ENCODE measurements around the gene PJVK. TPM values are rescaled to one million over a fixed set of nuclear protein-coding genes. Genes with fewer than 3 reads are reported as not detected.

Gene PJVK
- total and polyA plus RNA-seq, 7 donors = 0.34 to 1.8 (median 1.2) TPM

- Histone ChIP-seq H3K4me1 (no peaks in the 10 kb centered on the region), H3K27me3 (ENCODE audit: insufficient read depth in 3 of 3, low read length in 2 of 3) (no peaks in the 10 kb centered on the region), H3K4me3 (no peak overlapping the region), H3K9me3 (no peaks in the 10 kb centered on the region), H3K27ac (no peak overlapping the region), H3K36me3 (ENCODE audit: insufficient read depth in 1 of 2, low read depth in 1 of 2) (peaks cover 12 to 99% of the 10 kb centered on the region in 2 donors)
- intact Hi-C loops (cut with DNase I) = no loop called here
- DNase-seq (no peak), ATAC-seq (peak; percentile 65 to 87 (median 76))
- no peak for TF ChIP-seq CTCF (IDR thresholded peaks at IDR 0.05)
These were observed 47.0 kb downstream of the PJVK start for GRCh38 chr2:178498137-178498536.

GRCh38 chr2:178499640-178500039 lies 48.5 kb downstream of the PJVK start:
- no peak overlapping the region for H3K27ac ChIP-seq
- no peak for ATAC-seq
- TF ChIP-seq CTCF (IDR thresholded peaks at IDR 0.05) = no peak
- peaks cover 4 to 99% of the 10 kb centered on the region in 2 donors for H3K36me3 ChIP-seq (ENCODE audit: insufficient read depth in 1 of 2, low read depth in 1 of 2)
- 97 to 99% (median 99%) methylated on average over 3 of the region's 3 CpGs for WGBS, 3 donors
- no peak for DNase-seq
- H3K9me3 ChIP-seq = no peaks in the 10 kb centered on the region
- no peaks in the 10 kb centered on the region for H3K27me3 ChIP-seq (ENCODE audit: insufficient read depth in 3 of 3, low read length in 2 of 3)
- H3K4me1 ChIP-seq = no peaks in the 10 kb centered on the region
- H3K4me3 ChIP-seq = no peak overlapping the region
- intact Hi-C loops (cut with DNase I) = no loop called here

GRCh38 chr2:178502751-178503150 lies 51.6 kb downstream of the PJVK start:
- H3K27me3 ChIP-seq (ENCODE audit: insufficient read depth in 3 of 3, low read length in 2 of 3) = no peaks in the 10 kb centered on the region
- 97 to 98% (median 97%) methylated on average over 4 of the region's 4 CpGs for WGBS, 3 donors
- DNase-seq = no peak
- no peak for ATAC-seq
- no peak overlapping the region for H3K27ac ChIP-seq
- peaks cover 3 to 90% of the 10 kb centered on the region in 2 donors for H3K36me3 ChIP-seq (ENCODE audit: insufficient read depth in 1 of 2, low read depth in 1 of 2)
- no peaks in the 10 kb centered on the region for H3K9me3 ChIP-seq
- H3K4me3 ChIP-seq = no peak overlapping the region
- no peak for TF ChIP-seq CTCF (IDR thresholded peaks at IDR 0.05)
- intact Hi-C loops (cut with DNase I) = no loop called here
- H3K4me1 ChIP-seq = no peaks in the 10 kb centered on the region

GRCh38 chr2:178506101-178506500 lies 54.9 kb downstream of the PJVK start:
- peaks cover 3 to 73% of the 10 kb centered on the region in 2 donors for H3K36me3 ChIP-seq (ENCODE audit: insufficient read depth in 1 of 2, low read depth in 1 of 2)

More at GRCh38 chr2:178506101-178506500, 54.9 kb downstream of the PJVK start:
- no peaks in the 10 kb centered on the region for H3K4me1 ChIP-seq
- TF ChIP-seq CTCF (IDR thresholded peaks at IDR 0.05) = no peak
- intact Hi-C loops (cut with DNase I) = no loop called here
- 87 to 90% (median 88%) methylated on average over 1 of the region's 1 CpG for WGBS, 3 donors
- no peak overlapping the region for H3K4me3 ChIP-seq
- no peaks in the 10 kb centered on the region for H3K9me3 ChIP-seq
- DNase-seq (no peak), ATAC-seq (no peak)
- no peaks in the 10 kb centered on the region for H3K27me3 ChIP-seq (ENCODE audit: insufficient read depth in 3 of 3, low read length in 2 of 3)
- no peak overlapping the region for H3K27ac ChIP-seq

All from psoas muscle (tissue), 8 donors.